Naive thymus-derived CD8-positive, alpha-beta T cell (primary cell): ENCODE measurements around the gene GAS2L2. TPM values are rescaled to one million over a fixed set of nuclear protein-coding genes. Genes with fewer than 3 reads are reported as not detected.
A peak's percentile ranks its signal among the peaks of the same experiment; 100 is the strongest.

Source experiments
- ATAC-seq, 2 donors: fragments of 150-1000 bp; cut with Tn5 transposase in 1 of 2; sonication (Bioruptor Pico), chemical (Tn5 transposase) in 1 of 2; 1 replicate in 1 of 2; 2 replicates in 1 of 2; pipeline ENCODE4 v1.10.0; 2021; ENCODE audit warnings: mild to moderate bottlenecking in 2 of 2, moderate library complexity in 2 of 2
- POLR2A ChIA-PET: fragments of 350-600 bp; sonication (Branson Sonifier 250); formaldehyde crosslinking; loops from one replicate; lab custom pipeline; 2021; ENCODE audit warnings: antibody characterized with exemption; lab: Charles Lee
- DNase-seq, 10 donors: peaks; one replicate each; pipeline versions ENCODE4 v3.0.0 to v3.0.0-alpha.2; 2020 to 2022
- H3K27ac Mint-ChIP-seq, 10 donors: one replicate each; pipeline ENCODE4 v1.8.0; 2020 to 2022; ENCODE audit warnings: mild to moderate bottlenecking in 10 of 10, mixed read lengths in 10 of 10, moderate library complexity in 4 of 10, inconsistent platforms in 1 of 10
- H3K27me3 Mint-ChIP-seq, 5 donors: one replicate each; pipeline ENCODE4 v1.8.0; 2021 to 2022; ENCODE audit warnings: mixed read lengths in 5 of 5
- H3K36me3 Mint-ChIP-seq, 3 donors: one replicate each; pipeline ENCODE4 v1.8.0; 2020 to 2022; ENCODE audit warnings: mixed read lengths in 3 of 3, mild to moderate bottlenecking in 2 of 3, inconsistent platforms in 1 of 3
- H3K4me1 Mint-ChIP-seq, 4 donors: one replicate each; pipeline ENCODE4 v1.8.0; 2021 to 2022; ENCODE audit warnings: mixed read lengths in 4 of 4
- H3K4me3 Mint-ChIP-seq, 10 donors: one replicate each; pipeline ENCODE4 v1.8.0; 2020 to 2022; ENCODE audit warnings: mild to moderate bottlenecking in 10 of 10, mixed read lengths in 10 of 10, moderate library complexity in 6 of 10, inconsistent platforms in 1 of 10
- H3K9me3 Mint-ChIP-seq, 9 donors: one replicate each; pipeline ENCODE4 v1.8.0; 2020 to 2022; ENCODE audit warnings: mixed read lengths in 9 of 9, mild to moderate bottlenecking in 3 of 9, inconsistent platforms in 1 of 9, moderate library complexity in 1 of 9
- polyA plus RNA-seq, 3 donors: library from polyadenylated mRNA; unstranded; fragments of 300-500 nt; fragmentation: Illumina TruSeq; gene quantifications; one replicate each; pipeline ENCODE4 v1.2.3, GENCODE V29; 2021
- total RNA-seq, 8 experiments: library from RNA in 2 of 8; stranded (reverse) in 2 of 8; gene quantifications; one replicate each; pipeline ENCODE4 v1.2.3 and lab custom pipeline; 2021 to 2026

Gene GAS2L2
- total and polyA plus RNA-seq, 5 experiments from 2014 or later = 0.33 to 0.36 TPM; not detected in 3

- Mint-ChIP-seq H3K4me1 (peaks cover 15 to 31% (median 21%) of the 10 kb centered on the region in 4 donors), H3K27ac (peak within 1 kb of the TSS in 9 of 10 donors; percentile 36 to 87 (median 75)), H3K9me3 (no peaks in the 10 kb centered on the region), H3K4me3 (peak within 1 kb of the TSS; percentile 76 to 88 (median 84)), H3K27me3 (peaks cover 0 to 2% (median 0%) of the 10 kb centered on the region in 5 donors), H3K36me3 (peaks cover 0 to 5% (median 0%) of the 10 kb centered on the region in 3 donors)
- ATAC-seq = peak; percentile 82 to 91
- POLR2A ChIA-PET = interaction anchor here (0.7 to 1.6 kb wide), 4 partner anchors 8 to 213 kb away, joined by 3 to 5 read pairs (median 4); no protein-coding TSS in a partner anchor
- peak in 9 of 10 donors; percentile 27 to 67 (median 41) for DNase-seq
Observed at GRCh38 chr17:35731239-35731916, 21.7 kb downstream of the GAS2L2 start, which contains the start of gene RASL10B. Gene RASL10B, plus strand, starts transcription at chr17:35731639. Its CDS starts 3,546 bp downstream, at chr17:35735185.

GRCh38 chr17:35730400-35731005 lies 22.5 kb downstream of the GAS2L2 start:
- Mint-ChIP-seq H3K9me3 (no peaks in the 10 kb centered on the region), H3K36me3 (peaks cover 0 to 10% (median 2%) of the 10 kb centered on the region in 3 donors), H3K4me3 (peak overlapping the region; percentile 76 to 88 (median 84)), H3K27me3 (peaks cover 0 to 2% (median 0%) of the 10 kb centered on the region in 5 donors), H3K4me1 (peaks cover 15 to 31% (median 21%) of the 10 kb centered on the region in 4 donors), H3K27ac (peak overlapping the region in 7 of 10 donors; percentile 21 to 87 (median 57))
- ATAC-seq (peak in 1 of 2 donors; percentile 27), DNase-seq (no peak)
- POLR2A ChIA-PET = interaction anchor here (0.8 to 1.2 kb wide), 2 partner anchors 8 to 31 kb away, joined by 3 to 4 read pairs; no protein-coding TSS in a partner anchor

GRCh38 chr17:35729405-35729833 lies 23.6 kb downstream of the GAS2L2 start:
- H3K27ac Mint-ChIP-seq = peak overlapping the region in 1 of 10 donors; percentile 18
- H3K27me3 Mint-ChIP-seq = peaks cover 0 to 2% (median 0%) of the 10 kb centered on the region in 5 donors
- H3K9me3 Mint-ChIP-seq = no peaks in the 10 kb centered on the region
- peaks cover 10 to 21% (median 11%) of the 10 kb centered on the region in 3 donors for H3K36me3 Mint-ChIP-seq
- peaks cover 14 to 31% (median 21%) of the 10 kb centered on the region in 4 donors for H3K4me1 Mint-ChIP-seq
- ATAC-seq = no peak
- DNase-seq = no peak
- H3K4me3 Mint-ChIP-seq = peak overlapping the region in 6 of 10 donors; percentile 24 to 85 (median 44)
- POLR2A ChIA-PET = no interaction called here

- Mint-ChIP-seq H3K36me3 (peaks cover 15 to 30% (median 19%) of the 10 kb centered on the region in 3 donors), H3K9me3 (no peaks in the 10 kb centered on the region), H3K27ac (peak overlapping the region in 2 of 10 donors; percentile 25 to 37), H3K4me1 (peaks cover 14 to 31% (median 21%) of the 10 kb centered on the region in 4 donors), H3K4me3 (no peak overlapping the region), H3K27me3 (peaks cover 0 to 2% (median 0%) of the 10 kb centered on the region in 5 donors)
- no peak for ATAC-seq
- no peak for DNase-seq
- POLR2A ChIA-PET = interaction anchor here (1.2 kb wide), 1 partner anchor 9 kb away, joined by 3 read pairs; no protein-coding TSS in a partner anchor
Observed at GRCh38 chr17:35728551-35728950, 24.5 kb downstream of the GAS2L2 start.

GRCh38 chr17:35727635-35728034 lies 25.4 kb downstream of the GAS2L2 start:
- no peak for DNase-seq
- peaks cover 0 to 2% (median 0%) of the 10 kb centered on the region in 5 donors for H3K27me3 Mint-ChIP-seq
- POLR2A ChIA-PET = interaction anchor here (1.1 to 1.2 kb wide), 2 partner anchors 8 to 10 kb away, joined by 3 read pairs; no protein-coding TSS in a partner anchor
- H3K4me3 Mint-ChIP-seq = no peak overlapping the region
- peaks cover 14 to 29% (median 21%) of the 10 kb centered on the region in 4 donors for H3K4me1 Mint-ChIP-seq
- H3K9me3 Mint-ChIP-seq = no peaks in the 10 kb centered on the region
- ATAC-seq = no peak
- H3K27ac Mint-ChIP-seq = peak overlapping the region in 1 of 10 donors; percentile 4
- H3K36me3 Mint-ChIP-seq = peaks cover 15 to 39% (median 19%) of the 10 kb centered on the region in 3 donors

GRCh38 chr17:35726953-35727460 lies 26.0 kb downstream of the GAS2L2 start:
- Mint-ChIP-seq H3K9me3 (no peaks in the 10 kb centered on the region), H3K4me3 (no peak overlapping the region), H3K27me3 (peaks cover 0 to 2% (median 0%) of the 10 kb centered on the region in 5 donors), H3K36me3 (peaks cover 15 to 43% (median 19%) of the 10 kb centered on the region in 3 donors), H3K4me1 (peaks cover 14 to 23% (median 19%) of the 10 kb centered on the region in 4 donors), H3K27ac (no peak overlapping the region)
- DNase-seq (no peak), ATAC-seq (no peak)
- POLR2A ChIA-PET = interaction anchor here (1.1 to 1.2 kb wide), 2 partner anchors 7 to 10 kb away, joined by 3 read pairs; no protein-coding TSS in a partner anchor

- H3K9me3 Mint-ChIP-seq = no peaks in the 10 kb centered on the region
- peaks cover 0 to 2% (median 0%) of the 10 kb centered on the region in 5 donors for H3K27me3 Mint-ChIP-seq
- peaks cover 15 to 48% (median 19%) of the 10 kb centered on the region in 3 donors for H3K36me3 Mint-ChIP-seq
Observed at GRCh38 chr17:35726127-35726952, 26.7 kb downstream of the GAS2L2 start.

GRCh38 chr17:35725802-35726126 lies 27.3 kb downstream of the GAS2L2 start:
- H3K4me1 Mint-ChIP-seq = peaks cover 10 to 16% (median 13%) of the 10 kb centered on the region in 4 donors
- DNase-seq (no peak), ATAC-seq (no peak)
- no peak overlapping the region for H3K4me3 Mint-ChIP-seq
- no peaks in the 10 kb centered on the region for H3K9me3 Mint-ChIP-seq
- H3K27me3 Mint-ChIP-seq = peaks cover 0 to 2% (median 0%) of the 10 kb centered on the region in 5 donors
- POLR2A ChIA-PET = no interaction called here
- peaks cover 15 to 54% (median 20%) of the 10 kb centered on the region in 3 donors for H3K36me3 Mint-ChIP-seq
- peak overlapping the region in 2 of 10 donors; percentile 30 to 56 for H3K27ac Mint-ChIP-seq

More at GRCh38 chr17:35726127-35726952, 26.7 kb downstream of the GAS2L2 start:
- Mint-ChIP-seq H3K27ac (peak overlapping the region in 2 of 10 donors; percentile 44 to 56), H3K4me1 (peaks cover 14 to 22% (median 18%) of the 10 kb centered on the region in 4 donors), H3K4me3 (no peak overlapping the region)
- ATAC-seq (no peak), DNase-seq (no peak)
- POLR2A ChIA-PET = no interaction called here

GRCh38 chr17:35725058-35725457 lies 28.0 kb downstream of the GAS2L2 start:
- Mint-ChIP-seq H3K27ac (peak overlapping the region in 1 of 10 donors; percentile 22), H3K36me3 (peaks cover 15 to 58% (median 22%) of the 10 kb centered on the region in 3 donors), H3K4me3 (no peak overlapping the region), H3K9me3 (no peaks in the 10 kb centered on the region), H3K27me3 (no peaks in the 10 kb centered on the region), H3K4me1 (peaks cover 5 to 9% (median 7%) of the 10 kb centered on the region in 4 donors)
- ATAC-seq = no peak
- POLR2A ChIA-PET = no interaction called here
- DNase-seq = no peak

GRCh38 chr17:35723735-35724134 lies 29.3 kb downstream of the GAS2L2 start:
- H3K36me3 Mint-ChIP-seq = peaks cover 15 to 69% (median 27%) of the 10 kb centered on the region in 3 donors
- H3K27me3 Mint-ChIP-seq = no peaks in the 10 kb centered on the region
- no peak for DNase-seq
- peaks cover 0 to 7% (median 0%) of the 10 kb centered on the region in 4 donors for H3K4me1 Mint-ChIP-seq
- H3K27ac Mint-ChIP-seq = no peak overlapping the region
- H3K9me3 Mint-ChIP-seq = no peaks in the 10 kb centered on the region
- ATAC-seq = no peak
- POLR2A ChIA-PET = interaction anchor here (1.7 kb wide), 1 partner anchor 8 kb away, joined by 4 read pairs; the partner anchor contains the start of gene RASL10B
- H3K4me3 Mint-ChIP-seq = peak overlapping the region in 1 of 10 donors; percentile 16

- POLR2A ChIA-PET = no interaction called here
- H3K4me3 Mint-ChIP-seq = no peak overlapping the region
- H3K36me3 Mint-ChIP-seq = peaks cover 0 to 57% (median 23%) of the 10 kb centered on the region in 3 donors
Observed at GRCh38 chr17:35717475-35717874, 35.6 kb downstream of the GAS2L2 start.

More at GRCh38 chr17:35717475-35717874, 35.6 kb downstream of the GAS2L2 start:
- peaks cover 0 to 5% (median 0%) of the 10 kb centered on the region in 4 donors for H3K4me1 Mint-ChIP-seq
- DNase-seq = no peak
- H3K27me3 Mint-ChIP-seq = no peaks in the 10 kb centered on the region
- H3K9me3 Mint-ChIP-seq = no peaks in the 10 kb centered on the region
- H3K27ac Mint-ChIP-seq = no peak overlapping the region
- no peak for ATAC-seq
